Lower leg skin (tissue), 4 donors: ENCODE data around the gene OCA2. TPM values are rescaled to one million over a fixed set of nuclear protein-coding genes. Genes with fewer than 3 reads are reported as not detected.

ENCODE experiments used
- DNase-seq, 2 donors: peaks; one replicate each; pipeline ENCODE4 v3.0.0-alpha.2; 2019; ENCODE audit warnings: low spot score in 2 of 2
- H3K4me3 ChIP-seq: fragments of 200-600 bp; sonication (generic); 2 replicates; pipeline ENCODE4 v1.5.1; 2017; ENCODE audit warnings: mild to moderate bottlenecking, low read depth; ENCODE audit not compliant: poor library complexity, severe bottlenecking
- POLR2A ChIP-seq, 2 donors: fragments of 450-650 bp; IDR thresholded peaks; one replicate each; pipeline ENCODE4 v1.6.1; 2016 to 2017; ENCODE audit warnings: antibody characterized with exemption in 2 of 2, mild to moderate bottlenecking in 1 of 2, moderate library complexity in 1 of 2
- WGBS, 2 donors: methylation state at CpG; one replicate each; pipeline ENCODE4 v1.1.5; 2018; 5-methylcytosine and 5-hydroxymethylcytosine counted together
- intact Hi-C: fragments of 100-400 bp; cut with DNase I; formaldehyde crosslinking; loops from one replicate; pipeline ENCODE4 v1.15.0; 2023; ENCODE audit warnings: low total_unique reads
- total RNA-seq, 4 donors: library from RNA; depleted of rRNA; stranded (reverse); fragments of >200 nt; gene quantifications; one replicate each; pipeline ENCODE4 v1.1.0, GENCODE V29; 2016
- TF ChIP-seq, protein P1 (sequence below), 3 donors: fragments of 450-650 bp; IDR thresholded peaks; one replicate each; pipeline ENCODE4 v1.5.1; 2016; ENCODE audit warnings: antibody characterized with exemption in 3 of 3, mild to moderate bottlenecking in 3 of 3, moderate library complexity in 2 of 3

OCA2 gene
- total RNA-seq, 4 donors from 2014 or later: 12.0 to 15.8 (median 13.9) TPM

DNA sequence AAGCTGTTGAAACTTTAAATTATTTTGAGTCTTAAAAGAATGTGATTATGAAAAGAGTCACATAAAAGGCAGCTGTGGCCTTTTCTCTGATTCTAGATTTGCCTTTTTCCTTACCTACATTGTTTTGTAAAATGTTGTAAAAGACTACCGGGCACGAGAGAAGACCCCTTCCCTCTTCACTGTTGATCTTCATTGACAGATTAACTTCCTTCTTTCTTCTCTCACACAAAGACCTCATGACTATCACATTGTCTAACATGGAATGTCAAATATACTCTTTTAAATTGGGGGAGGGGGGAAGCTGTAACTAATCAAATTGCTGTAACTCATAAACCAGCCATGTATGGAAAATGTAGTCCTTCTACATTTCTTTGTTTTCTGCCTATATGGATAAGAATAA lies 68.3 kb downstream of the OCA2 start:
- WGBS, 2 donors: 79 to 80% methylated on average over 2 of the region's 2 CpGs
- intact Hi-C loops: no loop called here
- TF ChIP-seq, protein P1, sequence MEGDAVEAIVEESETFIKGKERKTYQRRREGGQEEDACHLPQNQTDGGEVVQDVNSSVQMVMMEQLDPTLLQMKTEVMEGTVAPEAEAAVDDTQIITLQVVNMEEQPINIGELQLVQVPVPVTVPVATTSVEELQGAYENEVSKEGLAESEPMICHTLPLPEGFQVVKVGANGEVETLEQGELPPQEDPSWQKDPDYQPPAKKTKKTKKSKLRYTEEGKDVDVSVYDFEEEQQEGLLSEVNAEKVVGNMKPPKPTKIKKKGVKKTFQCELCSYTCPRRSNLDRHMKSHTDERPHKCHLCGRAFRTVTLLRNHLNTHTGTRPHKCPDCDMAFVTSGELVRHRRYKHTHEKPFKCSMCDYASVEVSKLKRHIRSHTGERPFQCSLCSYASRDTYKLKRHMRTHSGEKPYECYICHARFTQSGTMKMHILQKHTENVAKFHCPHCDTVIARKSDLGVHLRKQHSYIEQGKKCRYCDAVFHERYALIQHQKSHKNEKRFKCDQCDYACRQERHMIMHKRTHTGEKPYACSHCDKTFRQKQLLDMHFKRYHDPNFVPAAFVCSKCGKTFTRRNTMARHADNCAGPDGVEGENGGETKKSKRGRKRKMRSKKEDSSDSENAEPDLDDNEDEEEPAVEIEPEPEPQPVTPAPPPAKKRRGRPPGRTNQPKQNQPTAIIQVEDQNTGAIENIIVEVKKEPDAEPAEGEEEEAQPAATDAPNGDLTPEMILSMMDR (IDR thresholded peaks at IDR 0.05): no peak
- no peak for TF ChIP-seq POLR2A (IDR thresholded peaks at IDR 0.05)
- H3K4me3 ChIP-seq: no peak overlapping the region
- DNase-seq: no peak

DNA sequence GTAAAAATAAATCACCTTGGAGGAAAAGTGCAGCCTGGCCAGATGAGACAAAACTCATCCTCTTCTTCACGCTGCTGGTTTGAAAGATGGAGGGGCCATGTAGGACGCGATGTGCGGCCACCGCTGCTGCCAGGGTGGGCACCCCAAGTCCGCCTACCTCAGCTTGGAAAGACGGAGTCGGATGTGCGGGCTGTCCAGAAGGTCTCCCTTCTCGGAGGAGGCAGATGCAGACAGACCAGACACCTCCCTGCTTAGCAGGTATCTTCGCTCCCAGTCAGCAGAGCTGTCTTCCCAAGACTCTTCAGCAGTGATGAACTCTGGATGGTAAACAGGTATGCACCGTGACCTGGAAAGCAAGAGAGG lies 71.4 kb downstream of the OCA2 start:
- H3K4me3 ChIP-seq: no peak overlapping the region
- intact Hi-C loops: no loop called here
- TF ChIP-seq POLR2A (IDR thresholded peaks at IDR 0.05): no peak
- TF ChIP-seq, protein P1 (IDR thresholded peaks at IDR 0.05): no peak
- DNase-seq: no peak
- 97% methylated on average over 12 of the region's 12 CpGs for WGBS, 2 donors

DNA sequence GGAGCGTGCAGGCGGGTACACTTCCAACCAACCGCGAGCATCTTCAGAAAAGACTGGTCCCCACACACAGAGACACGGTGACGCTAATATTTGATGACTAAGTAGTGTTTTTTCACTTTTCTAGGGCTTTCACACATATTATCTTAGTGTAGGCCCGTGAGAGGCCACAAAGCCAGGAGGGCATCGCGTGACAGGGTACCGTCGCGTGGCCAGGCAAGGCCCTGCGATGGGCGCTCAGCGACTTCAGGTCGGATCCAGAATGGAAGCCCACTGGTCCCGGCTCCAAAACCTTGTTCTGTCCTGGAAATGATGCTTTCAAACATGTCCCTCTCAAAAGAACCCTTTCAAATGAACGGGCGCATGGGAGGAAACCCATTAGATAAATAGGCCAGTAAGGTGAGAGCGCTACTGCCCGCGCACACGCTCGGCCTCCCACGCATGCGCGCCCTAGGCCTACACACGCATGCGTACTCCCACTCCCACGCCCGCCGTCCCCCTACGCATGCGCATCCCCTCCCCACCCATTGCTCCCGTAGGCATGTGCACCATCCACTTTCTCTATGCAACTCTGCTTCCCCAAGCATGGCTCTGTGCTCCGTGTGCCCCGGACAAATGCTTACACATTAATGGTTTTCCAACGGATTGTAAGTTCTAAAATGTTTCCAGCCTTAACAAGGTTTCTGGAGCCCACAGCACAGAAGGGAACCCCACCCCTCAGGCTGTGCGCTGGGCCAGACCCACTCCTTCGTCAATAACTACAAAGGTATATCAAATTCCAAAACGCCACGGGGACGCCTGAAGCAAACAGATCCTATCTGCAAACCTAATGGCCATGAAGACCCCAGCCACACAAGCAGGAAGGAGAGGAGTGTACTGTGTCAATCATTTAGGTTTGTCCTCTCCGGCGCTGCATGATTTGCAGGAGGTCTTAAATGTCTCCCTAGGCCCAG lies 72.1 kb downstream of the OCA2 start:
- no peak overlapping the region for H3K4me3 ChIP-seq
- intact Hi-C loops: no loop called here
- no peak for TF ChIP-seq POLR2A (IDR thresholded peaks at IDR 0.05)
- DNase-seq: no peak
- WGBS, 2 donors: 96% methylated on average over 45 of the region's 45 CpGs

DNA sequence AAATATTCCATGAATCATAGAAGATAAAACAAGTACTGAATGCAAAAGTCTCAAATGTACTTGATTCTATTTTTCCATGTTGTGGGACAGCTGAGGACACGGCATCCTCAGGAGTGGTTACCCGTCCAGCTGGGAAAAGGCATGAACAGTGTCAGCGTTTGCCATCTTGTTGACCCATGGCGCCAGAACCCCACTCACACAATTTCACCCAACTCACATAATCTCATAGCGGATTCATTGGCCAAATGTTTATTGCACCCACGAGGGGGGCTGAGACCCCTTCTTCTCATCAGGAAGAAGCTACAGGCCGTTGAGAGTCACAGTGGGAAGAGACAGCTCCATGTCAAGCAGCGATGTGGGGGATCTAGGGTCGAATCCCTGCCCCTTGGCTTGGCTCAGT lies 72.9 kb downstream of the OCA2 start:
- TF ChIP-seq POLR2A (IDR thresholded peaks at IDR 0.05): no peak
- TF ChIP-seq, protein P1 (IDR thresholded peaks at IDR 0.05): no peak
- DNase-seq: no peak
- WGBS, 2 donors: 90 to 91% methylated on average over 9 of the region's 9 CpGs
- intact Hi-C loops: no loop called here
- H3K4me3 ChIP-seq: no peak overlapping the region

DNA sequence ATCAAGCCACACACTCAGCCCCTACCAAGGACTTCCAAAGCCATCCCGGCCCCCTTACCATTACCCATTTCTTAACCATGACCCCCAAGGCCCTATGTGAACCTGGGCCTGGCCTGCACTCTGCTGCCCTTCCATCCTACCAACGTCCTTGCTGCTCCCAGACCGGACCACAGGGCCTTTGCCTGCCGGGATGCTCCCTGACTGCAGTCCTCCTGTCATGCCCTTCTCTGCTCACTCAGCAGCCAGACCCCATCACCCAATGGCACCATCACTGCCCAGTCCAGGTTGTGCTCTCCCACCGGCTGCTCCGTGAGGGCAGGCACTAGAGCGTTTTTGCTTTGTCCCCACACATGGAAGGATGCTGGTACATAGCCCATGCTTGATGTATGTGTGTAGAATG lies 73.7 kb downstream of the OCA2 start:
- no peak for DNase-seq
- 89 to 96% methylated on average over 7 of the region's 7 CpGs for WGBS, 2 donors
- intact Hi-C loops: no loop called here
- no peak for TF ChIP-seq POLR2A (IDR thresholded peaks at IDR 0.05)
- TF ChIP-seq, protein P1 (IDR thresholded peaks at IDR 0.05): no peak
- H3K4me3 ChIP-seq: no peak overlapping the region

DNA sequence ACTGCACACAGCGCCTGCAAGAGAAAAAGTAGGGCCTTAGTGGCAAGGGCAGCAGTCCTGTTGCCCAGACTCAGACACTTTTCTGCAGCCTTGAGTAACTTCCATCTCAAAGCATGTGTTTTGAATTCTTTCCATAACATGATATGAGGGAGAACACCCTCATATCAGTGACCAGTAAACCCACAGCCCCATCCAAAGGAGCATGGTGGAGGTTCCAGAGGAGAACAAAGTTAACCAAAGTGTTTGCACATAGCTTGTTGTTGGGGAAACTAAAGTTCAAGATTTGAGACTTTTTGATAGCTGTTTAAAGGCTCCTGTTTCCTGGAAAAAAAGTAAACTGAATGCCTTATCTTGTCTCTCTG lies 74.2 kb downstream of the OCA2 start:
- WGBS, 2 donors: 93 to 100% methylated on average over 1 of the region's 1 CpG
- TF ChIP-seq POLR2A (IDR thresholded peaks at IDR 0.05): no peak
- TF ChIP-seq, protein P1 (IDR thresholded peaks at IDR 0.05): no peak
- H3K4me3 ChIP-seq: no peak overlapping the region
- no peak for DNase-seq
- intact Hi-C loops: no loop called here
